ENCODE measurements around the gene PTPRO.

DNA sequence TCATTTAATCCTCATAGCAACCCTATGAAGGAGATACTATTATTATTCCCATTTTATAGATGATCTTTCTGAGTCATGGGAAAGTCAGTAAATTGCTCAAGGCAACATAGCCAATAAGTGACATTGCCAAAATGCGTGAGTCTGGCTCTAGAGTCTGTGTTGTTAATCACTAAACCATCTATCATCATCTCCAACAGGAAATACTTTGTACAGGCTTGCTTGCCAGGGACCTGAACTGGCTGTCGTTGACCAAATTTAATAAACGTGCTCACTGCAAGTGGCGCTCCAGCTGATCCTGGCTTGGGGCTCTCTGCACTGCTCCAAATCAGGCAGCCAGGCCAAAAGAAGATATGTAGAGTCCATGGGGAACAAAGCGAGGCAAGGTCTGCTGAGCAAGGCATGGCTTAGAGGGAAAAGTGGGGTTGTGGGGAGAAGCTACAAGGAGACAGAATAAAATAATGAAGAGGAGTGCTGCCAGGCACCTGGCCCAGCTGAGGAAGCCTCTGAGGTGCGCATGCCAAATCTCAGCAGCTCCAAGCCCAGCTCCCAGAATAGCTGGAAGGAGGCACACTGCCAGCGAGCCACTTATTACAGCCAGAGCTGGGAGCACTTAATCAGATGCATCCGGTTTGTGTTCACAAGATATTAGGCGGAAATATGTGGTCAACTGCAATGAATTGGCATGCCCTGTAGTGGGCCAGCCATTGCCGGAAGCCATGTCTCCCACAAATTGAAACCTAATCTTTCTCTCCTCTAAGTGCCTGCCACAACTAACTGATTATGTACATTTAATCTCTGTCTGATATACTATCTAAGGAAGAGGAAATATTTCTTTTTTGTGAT, 43.3 kb upstream of the PTPRO start:
- no peak for TF ChIP-seq POLR2A (IDR thresholded peaks at IDR 0.05)
- TF ChIP-seq, protein P1, sequence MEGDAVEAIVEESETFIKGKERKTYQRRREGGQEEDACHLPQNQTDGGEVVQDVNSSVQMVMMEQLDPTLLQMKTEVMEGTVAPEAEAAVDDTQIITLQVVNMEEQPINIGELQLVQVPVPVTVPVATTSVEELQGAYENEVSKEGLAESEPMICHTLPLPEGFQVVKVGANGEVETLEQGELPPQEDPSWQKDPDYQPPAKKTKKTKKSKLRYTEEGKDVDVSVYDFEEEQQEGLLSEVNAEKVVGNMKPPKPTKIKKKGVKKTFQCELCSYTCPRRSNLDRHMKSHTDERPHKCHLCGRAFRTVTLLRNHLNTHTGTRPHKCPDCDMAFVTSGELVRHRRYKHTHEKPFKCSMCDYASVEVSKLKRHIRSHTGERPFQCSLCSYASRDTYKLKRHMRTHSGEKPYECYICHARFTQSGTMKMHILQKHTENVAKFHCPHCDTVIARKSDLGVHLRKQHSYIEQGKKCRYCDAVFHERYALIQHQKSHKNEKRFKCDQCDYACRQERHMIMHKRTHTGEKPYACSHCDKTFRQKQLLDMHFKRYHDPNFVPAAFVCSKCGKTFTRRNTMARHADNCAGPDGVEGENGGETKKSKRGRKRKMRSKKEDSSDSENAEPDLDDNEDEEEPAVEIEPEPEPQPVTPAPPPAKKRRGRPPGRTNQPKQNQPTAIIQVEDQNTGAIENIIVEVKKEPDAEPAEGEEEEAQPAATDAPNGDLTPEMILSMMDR (IDR thresholded peaks at IDR 0.05): no peak

Measured in Peyer's patch (tissue), 4 donors.